OCI-LY3 (cell line): Measurements from ENCODE around the gene DPP10.

Source experiments
- H2AFZ ChIP-seq: fragments of 200-600, 300-600 bp; shearing (Covaris generic); 2 replicates; pipeline ENCODE4 v1.6.0; 2014; ENCODE audit warnings: antibody characterized with exemption, low read depth, low read length
- H3K27ac ChIP-seq: fragments of 200-600, 300-600 bp; sonication (generic); 2 replicates; pipeline ENCODE4 v1.5.1; 2014; ENCODE audit warnings: mild to moderate bottlenecking, low read length, moderate library complexity, mixed read lengths
- H3K27me3 ChIP-seq: fragments of 200-600, 300-600 bp; sonication (generic); 2 replicates; pipeline ENCODE4 v1.6.1; 2014; ENCODE audit warnings: low read depth, low read length, mixed read lengths
- H3K36me3 ChIP-seq: fragments of 200-600, 300-600 bp; sonication (generic); replicated peaks from 2 replicates; pipeline ENCODE3; 2014; ENCODE audit warnings: low read depth, low read length, mixed read lengths
- H3K4me1 ChIP-seq: fragments of 300-600, 200-600 bp; sonication (generic); 2 replicates; pipeline ENCODE4 v1.6.1; 2014; ENCODE audit warnings: low read length, mixed read lengths
- H3K4me2 ChIP-seq: fragments of 200-600, 300-600 bp; sonication (generic); 2 replicates; pipeline ENCODE4 v1.6.1; 2014; ENCODE audit warnings: low read length, mixed read lengths
- H3K4me3 ChIP-seq: fragments of 300-600, 200-600 bp; sonication (generic); 2 replicates; pipeline ENCODE4 v1.5.1; 2014; ENCODE audit warnings: antibody characterized with exemption, mild to moderate bottlenecking, low read length, moderate library complexity
- H3K79me2 ChIP-seq: fragments of 300-600, 200-600 bp; shearing (Covaris generic); 2 replicates; pipeline ENCODE4 v1.6.1; 2014; ENCODE audit warnings: mild to moderate bottlenecking, low read length, mixed read lengths
- H3K9ac ChIP-seq: fragments of 300-600, 200-600 bp; shearing (Covaris generic); 2 replicates; pipeline ENCODE4 v1.6.0; 2014; ENCODE audit warnings: mild to moderate bottlenecking, low read length, moderate library complexity
- H3K9me3 ChIP-seq: fragments of 200-600, 300-600 bp; shearing (Covaris generic); 2 replicates; pipeline ENCODE4 v1.6.1; 2014; ENCODE audit warnings: low read length, mixed read lengths; ENCODE audit not compliant: insufficient read depth
- H4K20me1 ChIP-seq: fragments of 200-600, 300-600 bp; sonication (generic); 2 replicates; pipeline ENCODE4 v1.6.1; 2016; ENCODE audit warnings: low read length, mixed read lengths; ENCODE audit not compliant: insufficient read depth
- EZH2phosphoT487 ChIP-seq: fragments of 200-600 bp; shearing (Covaris generic); IDR thresholded peaks from 2 replicates; pipeline ENCODE4 v1.6.1; 2018; ENCODE audit warnings: antibody characterized with exemption, mixed run types, low read depth
- TF ChIP-seq, protein P1 (sequence below): fragments of 200-600, 300-600 bp; sonication (generic); IDR thresholded peaks from 2 replicates; pipeline ENCODE4 v1.5.1; 2014; ENCODE audit warnings: antibody characterized with exemption, low read length, low read depth

DPP10 gene

DNA sequence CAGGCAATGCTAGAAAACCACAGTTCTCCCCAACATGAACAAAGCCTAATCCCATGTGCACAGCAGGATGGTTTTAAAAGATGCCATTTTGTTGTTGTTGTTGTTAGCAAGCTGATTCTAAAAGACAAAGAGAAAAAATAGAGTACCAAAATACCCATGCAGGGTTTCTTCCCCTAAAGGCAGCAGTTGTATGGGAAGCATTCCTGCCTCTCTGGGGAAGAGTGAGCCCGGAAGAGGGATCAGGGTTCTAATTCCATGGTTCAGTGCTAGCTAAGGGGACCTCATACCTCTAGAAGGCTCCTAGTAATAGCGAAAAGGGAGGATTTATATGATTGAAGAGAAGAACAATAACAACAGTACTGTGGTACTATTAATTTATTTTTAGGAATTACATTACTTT, 327.6 kb downstream of the DPP10 start:
- no peak overlapping the region for H3K4me3 ChIP-seq
- H3K27ac ChIP-seq, result no peak overlapping the region
- no peak overlapping the region for H3K4me2 ChIP-seq
- no peaks in the 10 kb centered on the region for H3K9me3 ChIP-seq
- no peak overlapping the region for H3K9ac ChIP-seq
- TF ChIP-seq EZH2phosphoT487, result no peak
- TF ChIP-seq, protein P1, sequence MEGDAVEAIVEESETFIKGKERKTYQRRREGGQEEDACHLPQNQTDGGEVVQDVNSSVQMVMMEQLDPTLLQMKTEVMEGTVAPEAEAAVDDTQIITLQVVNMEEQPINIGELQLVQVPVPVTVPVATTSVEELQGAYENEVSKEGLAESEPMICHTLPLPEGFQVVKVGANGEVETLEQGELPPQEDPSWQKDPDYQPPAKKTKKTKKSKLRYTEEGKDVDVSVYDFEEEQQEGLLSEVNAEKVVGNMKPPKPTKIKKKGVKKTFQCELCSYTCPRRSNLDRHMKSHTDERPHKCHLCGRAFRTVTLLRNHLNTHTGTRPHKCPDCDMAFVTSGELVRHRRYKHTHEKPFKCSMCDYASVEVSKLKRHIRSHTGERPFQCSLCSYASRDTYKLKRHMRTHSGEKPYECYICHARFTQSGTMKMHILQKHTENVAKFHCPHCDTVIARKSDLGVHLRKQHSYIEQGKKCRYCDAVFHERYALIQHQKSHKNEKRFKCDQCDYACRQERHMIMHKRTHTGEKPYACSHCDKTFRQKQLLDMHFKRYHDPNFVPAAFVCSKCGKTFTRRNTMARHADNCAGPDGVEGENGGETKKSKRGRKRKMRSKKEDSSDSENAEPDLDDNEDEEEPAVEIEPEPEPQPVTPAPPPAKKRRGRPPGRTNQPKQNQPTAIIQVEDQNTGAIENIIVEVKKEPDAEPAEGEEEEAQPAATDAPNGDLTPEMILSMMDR, result no peak
- H4K20me1 ChIP-seq, result no peaks in the 10 kb centered on the region
- H3K27me3 ChIP-seq, result no peaks in the 10 kb centered on the region
- H2AFZ ChIP-seq, result no peak overlapping the region
- no peaks in the 10 kb centered on the region for H3K36me3 ChIP-seq
- no peaks in the 10 kb centered on the region for H3K79me2 ChIP-seq
- no peaks in the 10 kb centered on the region for H3K4me1 ChIP-seq

DNA sequence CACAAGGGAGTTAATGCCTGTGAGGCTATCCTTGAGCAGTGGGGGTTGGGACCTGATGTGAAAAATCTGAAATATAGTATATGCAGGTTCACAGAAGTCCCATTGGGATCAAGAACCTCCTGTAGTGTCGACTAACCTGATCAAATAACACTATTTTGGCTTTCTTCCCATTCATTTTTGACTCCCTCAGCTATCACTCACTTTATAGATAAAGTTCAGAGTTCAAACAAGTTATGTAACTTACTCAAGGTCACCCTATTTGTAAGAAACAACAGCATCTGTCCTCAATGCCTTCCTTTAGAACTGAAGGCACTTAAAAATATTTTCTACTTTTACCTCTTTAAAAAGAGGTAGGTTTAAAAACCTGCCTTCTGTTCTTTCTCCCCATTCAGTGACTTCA, 341.6 kb downstream of the DPP10 start:
- TF ChIP-seq EZH2phosphoT487, result no peak
- TF ChIP-seq, protein P1, result no peak
- Histone ChIP-seq H3K4me3 (no peak overlapping the region), H3K79me2 (no peaks in the 10 kb centered on the region), H3K36me3 (no peaks in the 10 kb centered on the region), H3K9me3 (no peaks in the 10 kb centered on the region), H3K4me1 (peaks cover 3% of the 10 kb centered on the region; the same call in 1 of the 2 replicates), H3K27ac (no peak overlapping the region), H4K20me1 (no peaks in the 10 kb centered on the region), H3K9ac (no peak overlapping the region), H2AFZ (no peak overlapping the region), H3K4me2 (no peak overlapping the region), H3K27me3 (no peaks in the 10 kb centered on the region)

GRCh38 chr2:114784890-114785583, 342.6 kb downstream of the DPP10 start:
- Histone ChIP-seq H3K36me3 (no peaks in the 10 kb centered on the region), H2AFZ (no peak overlapping the region), H3K4me2 (no peak overlapping the region), H3K4me3 (no peak overlapping the region), H3K9me3 (no peaks in the 10 kb centered on the region), H3K9ac (no peak overlapping the region), H4K20me1 (no peaks in the 10 kb centered on the region), H3K79me2 (no peaks in the 10 kb centered on the region), H3K4me1 (peaks cover 3% of the 10 kb centered on the region; the same call in 1 of the 2 replicates), H3K27me3 (no peaks in the 10 kb centered on the region), H3K27ac (no peak overlapping the region)
- TF ChIP-seq EZH2phosphoT487, result no peak
- TF ChIP-seq, protein P1, result no peak

- Histone ChIP-seq H3K9ac (no peak overlapping the region), H3K27ac (no peak overlapping the region), H3K4me2 (no peak overlapping the region), H3K4me1 (peaks cover 3% of the 10 kb centered on the region; the same call in 1 of the 2 replicates), H2AFZ (no peak overlapping the region), H3K79me2 (no peaks in the 10 kb centered on the region), H3K36me3 (no peaks in the 10 kb centered on the region), H4K20me1 (no peaks in the 10 kb centered on the region), H3K27me3 (no peaks in the 10 kb centered on the region), H3K9me3 (no peaks in the 10 kb centered on the region), H3K4me3 (no peak overlapping the region)
- no peak for TF ChIP-seq EZH2phosphoT487
- TF ChIP-seq, protein P1, result no peak
Observed at GRCh38 chr2:114786901-114787300, 344.5 kb downstream of the DPP10 start.
